Measurements from ENCODE around the gene SRSF6.

Gene SRSF6

DNA sequence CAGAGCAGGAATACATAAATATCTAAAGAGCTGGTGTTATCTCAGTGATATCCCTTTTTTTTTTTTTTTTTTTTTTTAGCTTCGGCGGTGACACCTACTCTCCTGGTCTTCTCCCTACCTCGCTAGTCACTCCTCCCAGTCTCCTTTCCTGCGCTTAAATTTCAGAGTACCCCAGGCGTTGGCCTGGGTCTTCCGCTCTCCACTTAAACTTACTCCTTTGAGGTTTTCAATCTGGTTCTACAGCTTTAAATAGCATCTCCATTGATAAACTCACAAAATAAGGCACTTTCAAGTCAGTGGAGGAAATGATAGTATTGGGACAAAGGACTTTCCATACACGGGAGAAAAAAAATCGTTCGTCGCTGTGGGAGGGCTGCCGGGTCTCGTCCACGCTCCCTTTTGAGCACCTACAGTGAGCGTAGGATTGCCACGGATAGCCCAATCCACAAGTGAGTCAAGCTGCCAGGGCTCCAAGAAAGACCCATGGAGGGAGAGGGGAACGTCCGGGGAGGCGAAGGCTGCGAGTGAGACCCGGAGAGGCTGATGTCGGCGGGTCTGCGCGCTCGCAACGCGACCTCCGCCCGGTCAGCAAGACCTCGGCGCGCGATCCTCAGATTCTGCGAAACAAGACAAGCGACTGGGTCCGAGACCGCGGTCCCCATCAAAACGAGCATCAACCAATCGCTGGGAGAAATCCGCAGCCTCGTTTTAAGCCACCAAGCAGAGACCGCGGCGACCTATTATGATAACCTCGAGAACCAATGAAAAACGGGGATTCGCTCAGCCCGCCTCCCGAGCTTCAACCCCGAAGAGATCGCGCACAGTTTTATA is 672 bp upstream of the SRSF6 start:
- Histone ChIP-seq H3K27ac (ENCODE audit: low read depth, low read length) (peak overlapping the region; percentile 89), H3K9me3 (ENCODE audit: control insufficient read depth, insufficient read depth, low read length) (peaks cover 8% of the 10 kb centered on the region; the same call in 1 of the 2 replicates), H3K4me3 (ENCODE audit: low read length) (peak overlapping the region; percentile 97), H3K79me2 (ENCODE audit: control insufficient read depth, low read length) (peaks cover 43% of the 10 kb centered on the region), H3K4me1 (ENCODE audit: control insufficient read depth, low read length) (peaks cover 21% of the 10 kb centered on the region), H4K20me1 (ENCODE audit: control insufficient read depth, insufficient read depth, low read depth, low read length) (peaks cover 29% of the 10 kb centered on the region), H3K36me3 (ENCODE audit: control insufficient read depth, low read length) (peaks cover 42% of the 10 kb centered on the region), H3F3A (ENCODE audit: control insufficient read depth, insufficient read depth) (peaks cover 27% of the 10 kb centered on the region), H3K4me2 (ENCODE audit: low read length) (peak overlapping the region; percentile 75), H3K9me2 (replicated peaks; ENCODE audit: control insufficient read depth, low read length) (no peaks in the 10 kb centered on the region), H3K27me3 (ENCODE audit: control insufficient read depth, low read length) (peaks cover 5% of the 10 kb centered on the region)
- TF ChIP-seq, protein P1, sequence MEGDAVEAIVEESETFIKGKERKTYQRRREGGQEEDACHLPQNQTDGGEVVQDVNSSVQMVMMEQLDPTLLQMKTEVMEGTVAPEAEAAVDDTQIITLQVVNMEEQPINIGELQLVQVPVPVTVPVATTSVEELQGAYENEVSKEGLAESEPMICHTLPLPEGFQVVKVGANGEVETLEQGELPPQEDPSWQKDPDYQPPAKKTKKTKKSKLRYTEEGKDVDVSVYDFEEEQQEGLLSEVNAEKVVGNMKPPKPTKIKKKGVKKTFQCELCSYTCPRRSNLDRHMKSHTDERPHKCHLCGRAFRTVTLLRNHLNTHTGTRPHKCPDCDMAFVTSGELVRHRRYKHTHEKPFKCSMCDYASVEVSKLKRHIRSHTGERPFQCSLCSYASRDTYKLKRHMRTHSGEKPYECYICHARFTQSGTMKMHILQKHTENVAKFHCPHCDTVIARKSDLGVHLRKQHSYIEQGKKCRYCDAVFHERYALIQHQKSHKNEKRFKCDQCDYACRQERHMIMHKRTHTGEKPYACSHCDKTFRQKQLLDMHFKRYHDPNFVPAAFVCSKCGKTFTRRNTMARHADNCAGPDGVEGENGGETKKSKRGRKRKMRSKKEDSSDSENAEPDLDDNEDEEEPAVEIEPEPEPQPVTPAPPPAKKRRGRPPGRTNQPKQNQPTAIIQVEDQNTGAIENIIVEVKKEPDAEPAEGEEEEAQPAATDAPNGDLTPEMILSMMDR (IDR thresholded peaks at IDR 0.05; ENCODE audit: low read depth, low read length, poor library complexity, severe bottlenecking), result no peak
- no peak for TF ChIP-seq EZH2phosphoT487 (IDR thresholded peaks at IDR 0.05; ENCODE audit: borderline replicate concordance, low read length)

DNA sequence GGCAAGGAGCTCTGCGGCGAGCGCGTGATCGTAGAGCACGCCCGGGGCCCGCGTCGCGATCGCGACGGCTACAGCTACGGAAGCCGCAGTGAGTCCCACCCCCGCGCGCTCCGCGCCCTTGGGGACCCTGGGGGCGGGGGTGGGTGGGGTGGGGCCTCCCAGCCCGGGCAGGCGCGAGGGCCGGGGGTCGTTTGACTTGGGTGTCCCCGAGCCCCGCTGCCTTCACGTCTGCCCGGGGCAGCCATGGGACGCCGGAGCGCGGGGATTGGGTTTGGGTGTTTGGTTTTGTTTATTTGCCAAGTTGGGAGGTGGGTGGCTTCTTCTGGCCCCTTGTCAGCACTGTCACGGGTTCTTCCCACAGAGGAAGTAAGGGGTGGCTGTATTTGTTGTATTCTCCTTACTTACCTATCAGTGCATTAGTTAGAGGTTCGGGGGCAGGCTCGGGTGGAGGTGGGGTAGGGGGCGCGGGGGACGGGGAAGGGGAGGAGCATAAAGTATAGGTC is 777 bp downstream of the SRSF6 start:
- H3K79me2 ChIP-seq (ENCODE audit: control insufficient read depth, low read length), result peaks cover 55% of the 10 kb centered on the region
- H3K36me3 ChIP-seq (ENCODE audit: control insufficient read depth, low read length), result peaks cover 56% of the 10 kb centered on the region
- H3K4me3 ChIP-seq (ENCODE audit: low read length), result peak overlapping the region; percentile 97
- TF ChIP-seq, protein P1 (IDR thresholded peaks at IDR 0.05; ENCODE audit: low read depth, low read length, poor library complexity, severe bottlenecking), result no peak
- TF ChIP-seq EZH2phosphoT487 (IDR thresholded peaks at IDR 0.05; ENCODE audit: borderline replicate concordance, low read length), result no peak
- peak overlapping the region; percentile 89 for H3K27ac ChIP-seq (ENCODE audit: low read depth, low read length)
- H3K9me2 ChIP-seq (replicated peaks; ENCODE audit: control insufficient read depth, low read length), result no peaks in the 10 kb centered on the region
- peaks cover 33% of the 10 kb centered on the region for H4K20me1 ChIP-seq (ENCODE audit: control insufficient read depth, insufficient read depth, low read depth, low read length)
- H3K4me2 ChIP-seq (ENCODE audit: low read length), result peak overlapping the region; percentile 75
- peaks cover 42% of the 10 kb centered on the region for H3F3A ChIP-seq (ENCODE audit: control insufficient read depth, insufficient read depth)
- peaks cover 8% of the 10 kb centered on the region; the same call in 1 of the 2 replicates for H3K9me3 ChIP-seq (ENCODE audit: control insufficient read depth, insufficient read depth, low read length)
- H3K4me1 ChIP-seq (ENCODE audit: control insufficient read depth, low read length), result peaks cover 21% of the 10 kb centered on the region
- H3K27me3 ChIP-seq (ENCODE audit: control insufficient read depth, low read length), result peaks cover 5% of the 10 kb centered on the region

DNA sequence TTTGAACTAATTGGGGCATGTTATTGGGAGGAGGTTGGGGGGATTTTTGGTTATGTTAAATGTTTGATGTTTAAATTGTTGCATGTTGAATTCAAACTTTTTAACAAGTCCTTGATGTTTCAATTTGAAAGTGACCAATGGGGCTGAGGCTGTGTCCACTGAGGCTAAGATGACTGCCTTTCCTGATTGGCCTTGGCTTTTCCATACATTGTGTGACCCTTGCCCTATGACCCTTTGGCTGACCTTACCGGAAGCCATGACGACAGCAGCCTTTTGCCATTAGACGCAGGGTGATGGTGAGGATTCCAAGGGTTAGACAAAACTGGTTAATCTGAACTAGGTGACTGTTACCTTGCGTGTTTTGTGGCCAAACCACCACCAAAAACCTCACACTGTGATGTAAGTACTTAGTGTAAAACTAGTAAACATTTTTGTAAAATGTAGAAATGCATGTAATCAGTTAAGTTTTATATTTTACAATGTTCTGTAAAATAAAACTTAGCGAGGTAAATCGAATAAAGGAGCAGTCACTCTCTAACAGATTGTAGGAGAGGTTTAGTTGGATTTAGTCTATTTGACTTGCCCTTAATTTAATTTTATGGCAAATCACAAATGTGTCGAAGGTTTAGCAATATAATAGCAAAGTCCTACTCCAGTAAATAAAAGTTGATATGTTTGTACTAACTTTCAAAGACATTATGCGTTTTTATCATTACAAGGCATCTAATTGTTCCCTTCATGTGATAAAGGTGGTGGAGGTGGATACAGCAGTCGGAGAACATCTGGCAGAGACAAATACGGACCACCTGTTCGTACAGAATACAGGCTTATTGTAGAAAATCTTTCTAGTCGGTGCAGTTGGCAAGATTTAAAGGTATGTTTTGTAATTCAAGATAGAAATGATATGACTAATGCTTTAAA is 1.6 kb downstream of the SRSF6 start:
- peaks cover 56% of the 10 kb centered on the region for H3K79me2 ChIP-seq (ENCODE audit: control insufficient read depth, low read length)
- peaks cover 2% of the 10 kb centered on the region for H3K27me3 ChIP-seq (ENCODE audit: control insufficient read depth, low read length)
- peaks cover 8% of the 10 kb centered on the region; the same call in 1 of the 2 replicates for H3K9me3 ChIP-seq (ENCODE audit: control insufficient read depth, insufficient read depth, low read length)
- H3K4me3 ChIP-seq (ENCODE audit: low read length), result peak overlapping the region; percentile 97
- no peaks in the 10 kb centered on the region for H3K9me2 ChIP-seq (replicated peaks; ENCODE audit: control insufficient read depth, low read length)
- H3F3A ChIP-seq (ENCODE audit: control insufficient read depth, insufficient read depth), result peaks cover 50% of the 10 kb centered on the region
- peaks cover 64% of the 10 kb centered on the region for H3K36me3 ChIP-seq (ENCODE audit: control insufficient read depth, low read length)
- H4K20me1 ChIP-seq (ENCODE audit: control insufficient read depth, insufficient read depth, low read depth, low read length), result peaks cover 35% of the 10 kb centered on the region
- peak overlapping the region; percentile 75 for H3K4me2 ChIP-seq (ENCODE audit: low read length)
- no peak overlapping the region; the same call in 1 of the 2 replicates for H3K27ac ChIP-seq (ENCODE audit: low read depth, low read length)
- H3K4me1 ChIP-seq (ENCODE audit: control insufficient read depth, low read length), result peaks cover 21% of the 10 kb centered on the region
- TF ChIP-seq EZH2phosphoT487 (IDR thresholded peaks at IDR 0.05; ENCODE audit: borderline replicate concordance, low read length), result no peak
- TF ChIP-seq, protein P1 (IDR thresholded peaks at IDR 0.05; ENCODE audit: low read depth, low read length, poor library complexity, severe bottlenecking), result no peak

All from DOHH2 (cell line).